WERI-Rb-1 (cell line): ENCODE measurements around the gene RBMS3.

Experiments
- DNase-seq: peaks from one replicate; pipeline ENCODE4 v3.0.0-alpha.2; 2020
- H3K27ac ChIP-seq: fragments of 250-450 bp; sonication (Bioruptor Pico); 2 replicates; pipeline ENCODE4 v1.5.1; 2020; ENCODE audit warnings: mild to moderate bottlenecking, moderate library complexity
- H3K27me3 ChIP-seq: fragments of 250-450 bp; sonication (Bioruptor Pico); 2 replicates; pipeline ENCODE4 v1.5.1; 2021; ENCODE audit warnings: mild to moderate bottlenecking, low read depth, moderate library complexity; ENCODE audit not compliant: insufficient read depth, severe bottlenecking
- H3K36me3 ChIP-seq: fragments of 250-450 bp; sonication (Bioruptor Pico); 2 replicates; pipeline ENCODE4 v1.5.1; 2020; ENCODE audit warnings: mild to moderate bottlenecking, moderate library complexity
- H3K4me3 ChIP-seq: 2 replicates; pipeline ENCODE4 v1.5.1; 2011; ENCODE audit warnings: low read depth, mild to moderate bottlenecking, control low read depth, low read length
- H3K9me3 ChIP-seq: fragments of 250-450 bp; sonication (Bioruptor Pico); 2 replicates; pipeline ENCODE4 v1.5.1; 2021; ENCODE audit warnings: mild to moderate bottlenecking, moderate library complexity; ENCODE audit not compliant: severe bottlenecking
- TF ChIP-seq, protein P1 (sequence below): IDR thresholded peaks from 2 replicates; pipeline ENCODE4 v1.5.1; 2011; ENCODE audit warnings: low read depth, mild to moderate bottlenecking, control low read depth, inconsistent platforms, low read length

RBMS3 gene

DNA sequence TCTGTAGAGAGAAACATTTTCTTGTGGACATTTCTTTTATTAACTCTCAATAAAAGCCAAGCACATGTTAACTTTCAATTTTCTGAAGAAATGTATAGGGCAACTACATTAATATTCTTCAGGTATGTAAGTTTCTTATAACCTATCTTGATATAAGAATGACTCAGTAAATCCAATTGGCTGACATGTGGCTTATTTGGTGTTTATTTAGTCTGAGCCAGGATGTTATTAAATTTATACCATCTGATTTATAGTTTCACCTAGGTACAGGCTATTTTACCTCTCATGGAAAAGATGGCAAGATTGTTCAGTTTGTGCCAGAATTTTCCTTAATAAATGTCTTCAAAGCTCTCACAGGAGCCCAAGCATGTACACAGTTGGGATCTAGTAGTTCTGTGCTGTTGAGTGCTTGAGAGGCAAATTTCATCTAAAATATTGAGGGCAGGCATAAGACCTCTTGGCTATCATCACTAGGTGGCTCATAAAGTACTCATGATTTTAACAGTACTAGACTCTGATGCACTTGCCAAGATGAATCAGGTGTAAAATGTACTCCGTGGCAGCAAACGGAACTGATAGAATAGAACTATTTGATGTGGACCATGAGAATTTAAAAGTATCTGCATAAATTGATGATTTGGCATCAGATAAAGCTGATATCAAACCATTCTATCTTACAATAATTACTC, 631.9 kb downstream of the RBMS3 start:
- TF ChIP-seq, protein P1, sequence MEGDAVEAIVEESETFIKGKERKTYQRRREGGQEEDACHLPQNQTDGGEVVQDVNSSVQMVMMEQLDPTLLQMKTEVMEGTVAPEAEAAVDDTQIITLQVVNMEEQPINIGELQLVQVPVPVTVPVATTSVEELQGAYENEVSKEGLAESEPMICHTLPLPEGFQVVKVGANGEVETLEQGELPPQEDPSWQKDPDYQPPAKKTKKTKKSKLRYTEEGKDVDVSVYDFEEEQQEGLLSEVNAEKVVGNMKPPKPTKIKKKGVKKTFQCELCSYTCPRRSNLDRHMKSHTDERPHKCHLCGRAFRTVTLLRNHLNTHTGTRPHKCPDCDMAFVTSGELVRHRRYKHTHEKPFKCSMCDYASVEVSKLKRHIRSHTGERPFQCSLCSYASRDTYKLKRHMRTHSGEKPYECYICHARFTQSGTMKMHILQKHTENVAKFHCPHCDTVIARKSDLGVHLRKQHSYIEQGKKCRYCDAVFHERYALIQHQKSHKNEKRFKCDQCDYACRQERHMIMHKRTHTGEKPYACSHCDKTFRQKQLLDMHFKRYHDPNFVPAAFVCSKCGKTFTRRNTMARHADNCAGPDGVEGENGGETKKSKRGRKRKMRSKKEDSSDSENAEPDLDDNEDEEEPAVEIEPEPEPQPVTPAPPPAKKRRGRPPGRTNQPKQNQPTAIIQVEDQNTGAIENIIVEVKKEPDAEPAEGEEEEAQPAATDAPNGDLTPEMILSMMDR: no peak
- Histone ChIP-seq H3K27me3 (no peaks in the 10 kb centered on the region), H3K4me3 (no peak overlapping the region), H3K27ac (no peak overlapping the region), H3K9me3 (no peaks in the 10 kb centered on the region), H3K36me3 (no peaks in the 10 kb centered on the region)
- no peak for DNase-seq

DNA sequence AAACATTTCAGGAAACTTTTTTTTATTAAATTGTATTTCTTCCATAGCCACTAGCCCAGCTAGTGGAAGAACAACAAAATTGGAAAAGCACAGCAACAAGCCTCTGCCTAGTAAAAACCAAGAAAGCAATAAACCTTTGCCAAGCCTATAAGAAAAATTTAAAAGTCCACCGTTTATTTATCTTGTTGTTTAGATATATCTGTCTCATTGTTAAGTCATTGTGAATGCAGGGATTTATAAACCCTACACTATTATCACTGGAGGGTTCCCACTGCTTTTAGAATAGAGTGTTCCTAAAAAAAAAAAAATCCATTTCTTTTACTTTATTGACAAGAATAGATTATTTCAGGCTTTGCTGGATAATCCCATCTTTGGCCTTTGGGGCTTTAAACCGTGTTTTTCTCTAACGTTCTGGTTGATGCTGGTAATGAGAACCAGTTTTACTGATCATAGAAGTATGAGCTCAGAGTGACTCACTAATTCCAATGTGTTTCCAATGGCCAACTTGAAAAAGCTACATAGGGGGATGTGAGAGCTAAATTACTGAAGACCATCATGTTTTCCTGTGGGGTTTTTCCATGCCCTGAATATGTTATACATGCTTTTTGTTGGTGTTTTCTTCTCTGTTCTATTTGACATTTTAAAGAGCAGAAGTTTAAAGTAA, 634.1 kb downstream of the RBMS3 start:
- Histone ChIP-seq H3K9me3 (no peaks in the 10 kb centered on the region), H3K36me3 (no peaks in the 10 kb centered on the region), H3K4me3 (no peak overlapping the region), H3K27ac (no peak overlapping the region), H3K27me3 (no peaks in the 10 kb centered on the region)
- no peak for DNase-seq
- TF ChIP-seq, protein P1: no peak

DNA sequence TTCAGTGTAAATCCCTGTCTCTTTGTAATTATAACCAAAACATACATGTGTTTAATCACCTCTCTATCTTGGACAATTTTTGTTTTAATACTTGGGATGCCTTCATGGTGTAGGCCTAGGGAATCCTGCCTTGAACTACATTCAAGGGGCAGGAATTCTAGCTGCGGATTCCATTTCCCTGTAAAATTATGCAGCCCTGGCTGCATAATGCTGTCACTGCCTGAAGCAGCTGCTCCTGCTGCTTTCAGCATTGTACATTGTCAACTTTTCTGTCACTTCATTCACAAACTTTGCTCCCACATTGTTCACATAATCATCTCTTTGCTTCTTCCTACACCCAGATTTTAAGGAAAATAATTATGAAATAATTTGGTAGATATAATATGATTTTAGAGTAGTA, 638.7 kb downstream of the RBMS3 start:
- H3K27ac ChIP-seq: no peak overlapping the region
- no peaks in the 10 kb centered on the region for H3K27me3 ChIP-seq
- DNase-seq: no peak
- no peak overlapping the region for H3K4me3 ChIP-seq
- no peaks in the 10 kb centered on the region for H3K9me3 ChIP-seq
- TF ChIP-seq, protein P1: no peak
- H3K36me3 ChIP-seq: no peaks in the 10 kb centered on the region

DNA sequence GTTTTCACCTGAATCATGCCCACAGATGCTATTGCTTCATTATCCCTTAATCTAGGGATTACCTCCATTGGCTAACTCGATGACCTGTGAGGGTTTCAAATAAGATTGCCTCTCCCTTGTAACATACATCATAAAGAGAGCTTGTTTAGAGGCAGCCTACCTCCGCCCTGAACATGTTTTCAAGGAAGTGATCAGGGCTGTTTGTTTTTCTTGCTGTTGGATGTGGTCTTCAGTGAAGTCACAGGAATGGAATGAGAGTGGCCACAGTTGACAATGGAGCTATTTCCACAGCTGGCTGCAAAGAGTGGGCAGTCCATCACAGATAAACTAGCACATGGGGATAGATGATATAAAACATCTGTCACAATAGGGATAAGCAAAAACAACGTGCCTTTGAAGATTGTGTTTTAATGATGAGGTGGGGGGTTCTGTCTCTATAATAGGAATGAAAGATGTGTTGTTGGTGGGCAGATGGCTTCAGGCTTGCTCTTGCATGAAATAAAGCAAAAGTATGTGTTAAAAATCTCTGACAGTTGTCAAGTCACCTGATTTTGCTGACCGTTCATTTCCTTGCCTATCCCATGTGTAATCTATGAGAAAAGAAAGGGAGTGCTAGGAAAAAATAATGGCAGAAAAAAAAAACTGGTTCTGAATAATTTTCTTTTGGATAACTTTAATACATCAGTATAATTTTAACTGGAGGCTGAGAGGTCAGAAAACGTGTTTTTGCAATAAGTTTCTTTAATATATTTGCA, 642.3 kb downstream of the RBMS3 start:
- H3K36me3 ChIP-seq: no peaks in the 10 kb centered on the region
- H3K9me3 ChIP-seq: no peaks in the 10 kb centered on the region
- peak; percentile 4 for DNase-seq
- TF ChIP-seq, protein P1: no peak
- H3K4me3 ChIP-seq: no peak overlapping the region
- H3K27ac ChIP-seq: no peak overlapping the region
- no peaks in the 10 kb centered on the region for H3K27me3 ChIP-seq

DNA sequence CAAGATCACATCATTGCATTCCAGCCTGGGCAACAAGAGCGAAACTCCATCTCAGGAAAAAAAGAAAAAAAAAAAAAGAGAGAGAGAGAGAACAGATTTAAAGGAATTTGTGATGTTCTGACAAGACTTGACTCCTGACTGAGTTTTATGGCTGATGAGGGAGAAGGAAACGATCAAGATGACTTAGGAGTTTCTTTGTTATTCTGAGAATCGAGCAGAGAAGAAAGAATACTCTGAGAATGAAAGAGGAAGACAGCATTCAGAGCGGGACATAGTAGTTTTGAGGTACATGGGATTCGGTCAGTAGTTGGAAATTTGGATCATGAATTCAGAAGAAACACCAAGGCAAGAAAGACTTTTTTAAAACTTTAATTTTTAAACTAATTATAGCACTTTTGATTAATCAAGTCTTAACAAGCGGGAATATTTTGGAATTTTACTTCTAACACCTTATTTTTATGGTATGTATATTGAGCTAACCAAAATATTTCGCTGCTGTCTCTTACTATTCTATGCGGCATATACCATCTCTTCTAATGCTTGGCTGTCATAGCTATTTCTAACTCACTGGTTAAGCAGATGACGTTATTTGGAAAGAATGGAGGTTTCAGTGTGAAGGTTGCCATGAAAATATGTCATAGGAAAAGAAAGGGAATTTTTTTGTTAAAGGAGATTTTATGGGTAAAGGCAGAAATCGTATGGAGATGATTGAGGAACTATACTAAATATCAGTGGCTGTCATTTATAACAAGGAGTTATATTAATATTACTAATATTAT, 644.1 kb downstream of the RBMS3 start:
- Histone ChIP-seq H3K4me3 (no peak overlapping the region), H3K9me3 (no peaks in the 10 kb centered on the region), H3K36me3 (no peaks in the 10 kb centered on the region), H3K27me3 (no peaks in the 10 kb centered on the region), H3K27ac (no peak overlapping the region)
- TF ChIP-seq, protein P1: no peak
- no peak for DNase-seq
